HEK293 (cell line): ENCODE data around the gene NUDT16L1.

ENCODE experiments used
- CTCF ChIA-PET: fragments of 350-600 bp; formaldehyde crosslinking; extraction: SDS; loops from one replicate; lab custom pipeline; 2021; ENCODE audit warnings: antibody characterized with exemption; lab: Yijun Ruan, JAX
- POLR2A ChIA-PET: fragments of 300-600 bp; formaldehyde crosslinking; extraction: SDS; loops from one replicate; lab custom pipeline; 2020; ENCODE audit warnings: antibody characterized with exemption, inconsistent platforms; lab: Yijun Ruan, JAX
- H3K27ac ChIP-seq: fragments of 200-500 bp; sonication (Bioruptor generic); 2 replicates; pipeline ENCODE4 v1.5.1; 2014; ENCODE audit warnings: low read depth, low read length, control low read depth, inconsistent platforms; ENCODE audit errors: extremely low read depth
- H3K36me3 ChIP-seq, 2 experiments: fragments of 200-500 bp in 1 of 2; sonication (Bioruptor generic) in 1 of 2; 1 replicate in 1 of 2; 2 replicates in 1 of 2; pipeline ENCODE4 v1.5.1; 2014 to 2017; ENCODE audit warnings: inconsistent platforms in 2 of 2, low read length in 2 of 2; ENCODE audit not compliant: control insufficient read depth in 2 of 2, insufficient read depth in 1 of 2
- H3K4me1 ChIP-seq: fragments of 200-500 bp; sonication (Bioruptor generic); 2 replicates; pipeline ENCODE4 v1.5.1; 2014; ENCODE audit warnings: mild to moderate bottlenecking, low read length, inconsistent platforms; ENCODE audit not compliant: control insufficient read depth, insufficient read depth
- H3K4me3 ChIP-seq: 2 replicates; pipeline ENCODE4 v1.5.1; 2011; ENCODE audit warnings: low read depth, mild to moderate bottlenecking, control low read depth, low read length, moderate library complexity
- H3K9me3 ChIP-seq: fragments of 200-500 bp; sonication (Bioruptor generic); 2 replicates; pipeline ENCODE4 v1.5.1; 2014; ENCODE audit warnings: low read depth, low read length, inconsistent platforms; ENCODE audit not compliant: control insufficient read depth, insufficient read depth
- GLI4 ChIP-seq: fragments of 450-650 bp; formaldehyde crosslinking; IDR thresholded peaks from 2 replicates; pipeline ENCODE4 v1.5.1; 2016; ENCODE audit warnings: missing biosample characterization, missing genetic modification characterization
- IKZF3 ChIP-seq: fragments of 450-650 bp; IDR thresholded peaks from 2 replicates; pipeline ENCODE4 v1.5.0; 2018; ENCODE audit warnings: missing biosample characterization, mild to moderate bottlenecking, missing genetic modification characterization, moderate library complexity
- MYNN ChIP-seq: fragments of 450-650 bp; formaldehyde crosslinking; IDR thresholded peaks from 2 replicates; pipeline ENCODE4 v1.5.1; 2016; ENCODE audit warnings: missing biosample characterization, missing genetic modification characterization, borderline replicate concordance
- SETDB1 ChIP-seq: IDR thresholded peaks from one replicate; pipeline ENCODE4 v1.6.1; 2017; ENCODE audit warnings: mild to moderate bottlenecking, low read length, moderate library complexity, mixed read lengths; ENCODE audit not compliant: insufficient read length
- ZBTB20 ChIP-seq: fragments of 450-650 bp; formaldehyde crosslinking; IDR thresholded peaks from 2 replicates; pipeline ENCODE4 v1.5.1; 2016; ENCODE audit warnings: missing biosample characterization, missing genetic modification characterization
- ZBTB21 ChIP-seq: fragments of 450-650 bp; formaldehyde crosslinking; IDR thresholded peaks from 2 replicates; pipeline ENCODE4 v1.5.1; 2017; ENCODE audit warnings: missing biosample characterization, missing genetic modification characterization
- ZFHX2 ChIP-seq: fragments of 450-650 bp; formaldehyde crosslinking; conservative IDR thresholded peaks from 2 replicates; pipeline ENCODE4 v1.5.1; 2016; ENCODE audit warnings: missing biosample characterization, missing genetic modification characterization
- ZNF157 ChIP-seq: fragments of 450-650 bp; formaldehyde crosslinking; IDR thresholded peaks from 2 replicates; pipeline ENCODE4 v1.5.1; 2016; ENCODE audit warnings: missing biosample characterization, missing genetic modification characterization
- ZNF335 ChIP-seq: fragments of 450-650 bp; formaldehyde crosslinking; conservative IDR thresholded peaks from 2 replicates; pipeline ENCODE4 v1.5.1; 2016; ENCODE audit warnings: missing biosample characterization, missing genetic modification characterization
- ZNF629 ChIP-seq: fragments of 450-650 bp; formaldehyde crosslinking; IDR thresholded peaks from 2 replicates; pipeline ENCODE4 v1.5.1; 2017; ENCODE audit warnings: missing biosample characterization, missing genetic modification characterization
- ZNF658 ChIP-seq: fragments of 450-650 bp; formaldehyde crosslinking; IDR thresholded peaks from 2 replicates; pipeline ENCODE4; 2016; ENCODE audit warnings: missing biosample characterization, missing genetic modification characterization
- ZNF791 ChIP-seq: fragments of 450-650 bp; formaldehyde crosslinking; IDR thresholded peaks from 2 replicates; pipeline ENCODE4 v1.5.1; 2016; ENCODE audit warnings: missing biosample characterization, missing genetic modification characterization
- TF ChIP-seq, protein P1 (sequence below): fragments of 450-650 bp; formaldehyde crosslinking; IDR thresholded peaks from 2 replicates; pipeline ENCODE4 v1.5.1; 2016; ENCODE audit warnings: missing biosample characterization, missing genetic modification characterization
- TF ChIP-seq, protein P2 (sequence below): fragments of 450-650 bp; formaldehyde crosslinking; IDR thresholded peaks from 2 replicates; pipeline ENCODE4 v1.5.1; 2016; ENCODE audit warnings: missing biosample characterization, missing genetic modification characterization
- TF ChIP-seq, protein P3 (sequence below): fragments of 450-650 bp; formaldehyde crosslinking; IDR thresholded peaks from 2 replicates; pipeline ENCODE4 v1.5.1; 2016; ENCODE audit warnings: missing biosample characterization, missing genetic modification characterization
- TF ChIP-seq, protein P4 (sequence below): fragments of 450-650 bp; formaldehyde crosslinking; IDR thresholded peaks from 2 replicates; pipeline ENCODE4 v1.5.1; 2016; ENCODE audit warnings: missing biosample characterization, missing genetic modification characterization
- TF ChIP-seq, protein P5 (sequence below): fragments of 450-650 bp; formaldehyde crosslinking; IDR thresholded peaks from 2 replicates; pipeline ENCODE4 v1.5.1; 2016; ENCODE audit warnings: missing biosample characterization, missing genetic modification characterization

The NUDT16L1 gene

DNA sequence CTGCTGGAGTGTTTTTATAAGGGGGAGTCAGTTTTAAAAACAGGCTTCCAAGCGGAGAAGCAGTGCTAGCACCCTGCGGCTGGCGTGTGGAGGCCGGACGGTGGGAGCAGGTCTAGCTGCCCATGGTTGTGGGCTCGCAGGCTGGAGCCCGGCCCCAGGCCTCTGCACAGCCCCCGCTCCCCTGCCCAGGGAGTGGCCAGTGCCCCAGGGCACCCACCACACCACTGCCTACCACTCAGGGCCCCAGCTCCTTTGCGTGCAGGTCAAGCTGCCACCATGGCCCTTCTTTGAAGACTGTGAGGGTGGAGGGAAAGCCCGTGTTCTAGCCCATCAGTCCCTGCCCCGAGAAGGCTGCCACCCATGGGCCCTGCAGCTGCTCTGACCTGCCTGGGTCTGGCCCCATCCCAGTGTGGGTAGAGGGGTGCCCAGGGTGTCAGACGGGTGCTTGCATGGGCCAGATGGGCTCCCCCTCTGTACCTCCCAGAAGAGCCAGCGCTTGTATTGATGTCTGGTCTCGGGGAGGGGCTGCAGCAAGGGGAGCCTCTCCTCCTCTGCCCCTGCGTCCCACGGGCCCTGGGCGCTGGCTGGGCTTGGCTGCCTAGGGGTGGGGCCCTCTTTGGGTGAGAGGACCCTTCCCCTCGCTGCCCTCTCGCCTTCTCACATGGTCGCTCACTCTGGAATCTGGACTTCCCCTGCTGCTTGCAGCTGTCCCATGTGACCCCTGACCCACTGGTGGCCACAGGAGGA is 1.5 kb upstream of the NUDT16L1 start:
- H3K36me3 ChIP-seq, result peaks cover 0 to 45% of the 10 kb centered on the region in 2 experiments; a peak in 1 of 3 replicates
- H3K9me3 ChIP-seq, result no peaks in the 10 kb centered on the region
- no peak for TF ChIP-seq MYNN
- TF ChIP-seq, protein P1, sequence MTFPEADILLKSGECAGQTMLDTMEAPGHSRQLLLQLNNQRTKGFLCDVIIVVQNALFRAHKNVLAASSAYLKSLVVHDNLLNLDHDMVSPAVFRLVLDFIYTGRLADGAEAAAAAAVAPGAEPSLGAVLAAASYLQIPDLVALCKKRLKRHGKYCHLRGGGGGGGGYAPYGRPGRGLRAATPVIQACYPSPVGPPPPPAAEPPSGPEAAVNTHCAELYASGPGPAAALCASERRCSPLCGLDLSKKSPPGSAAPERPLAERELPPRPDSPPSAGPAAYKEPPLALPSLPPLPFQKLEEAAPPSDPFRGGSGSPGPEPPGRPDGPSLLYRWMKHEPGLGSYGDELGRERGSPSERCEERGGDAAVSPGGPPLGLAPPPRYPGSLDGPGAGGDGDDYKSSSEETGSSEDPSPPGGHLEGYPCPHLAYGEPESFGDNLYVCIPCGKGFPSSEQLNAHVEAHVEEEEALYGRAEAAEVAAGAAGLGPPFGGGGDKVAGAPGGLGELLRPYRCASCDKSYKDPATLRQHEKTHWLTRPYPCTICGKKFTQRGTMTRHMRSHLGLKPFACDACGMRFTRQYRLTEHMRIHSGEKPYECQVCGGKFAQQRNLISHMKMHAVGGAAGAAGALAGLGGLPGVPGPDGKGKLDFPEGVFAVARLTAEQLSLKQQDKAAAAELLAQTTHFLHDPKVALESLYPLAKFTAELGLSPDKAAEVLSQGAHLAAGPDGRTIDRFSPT, result 0 out of 2 replicates have a peak, but pooled peaks have one; percentile 13
- ChIA-PET CTCF (interaction anchor here (1.1 to 1.3 kb wide), 2 partner anchors 20 to 40 kb away, joined by 3 to 4 read pairs; no protein-coding TSS in a partner anchor), POLR2A (interaction anchor here (1.5 to 2.2 kb wide), 2 partner anchors 43 to 111 kb away, joined by 4 to 8 read pairs; partner anchors contain the start of genes ANKS3, DNAAF8 and ROGDI)
- peaks cover 4% of the 10 kb centered on the region; the same call in 1 of the 2 replicates for H3K4me1 ChIP-seq
- H3K27ac ChIP-seq, result no peak overlapping the region
- no peak overlapping the region for H3K4me3 ChIP-seq

DNA sequence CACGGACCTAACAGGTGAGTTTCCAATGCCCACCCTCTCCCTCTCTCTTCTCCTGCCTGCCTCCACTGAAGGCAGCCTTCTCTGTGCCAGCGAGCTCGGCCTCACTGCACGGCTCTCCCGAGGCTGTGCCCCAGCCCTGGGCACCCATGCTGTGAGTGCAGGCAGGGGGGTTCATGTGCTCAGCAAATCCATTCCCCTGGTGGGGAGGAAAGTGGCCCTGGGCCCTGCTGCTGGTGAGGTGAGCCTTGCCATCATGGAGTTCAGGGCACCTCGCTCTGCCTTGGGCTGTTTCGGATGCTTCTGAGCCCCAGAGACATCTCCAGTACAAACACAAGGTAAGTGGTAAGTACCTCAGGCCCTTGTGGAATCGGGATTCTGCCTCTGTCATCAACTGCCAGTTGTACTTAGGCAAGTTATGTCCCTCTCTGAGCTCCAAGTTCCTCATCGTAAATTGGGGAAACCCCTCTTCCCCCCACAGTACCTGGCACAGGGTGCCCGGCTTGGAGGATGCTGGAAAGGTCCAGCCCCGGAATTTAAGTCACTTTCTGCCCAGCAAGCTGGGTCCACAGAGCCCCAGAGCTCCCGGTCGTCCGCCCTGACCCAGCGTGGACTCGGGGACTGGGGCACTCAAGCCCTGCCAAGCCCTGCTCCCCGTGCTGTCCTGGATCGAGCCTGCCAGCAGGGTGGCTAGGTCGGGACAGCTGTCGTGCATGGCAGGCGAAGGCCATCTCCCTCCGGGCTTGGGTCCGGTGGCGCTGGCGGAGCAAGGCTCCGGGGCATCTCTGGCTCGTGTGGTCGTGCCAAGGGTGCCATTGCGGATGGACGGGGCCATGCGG is 684 bp upstream of the NUDT16L1 start:
- POLR2A ChIA-PET, result interaction anchor here (0.6 to 2.2 kb wide), 7 partner anchors 18 to 652 kb away, joined by 3 to 8 read pairs (median 4); partner anchors contain the start of genes ANKS3, DNAAF8 and ROGDI
- H3K4me1 ChIP-seq, result peaks cover 4% of the 10 kb centered on the region; the same call in 1 of the 2 replicates
- H3K36me3 ChIP-seq, result peaks cover 0 to 48% of the 10 kb centered on the region in 2 experiments; a peak in 1 of 3 replicates
- CTCF ChIA-PET, result interaction anchor here (1.1 to 1.3 kb wide), 2 partner anchors 21 to 41 kb away, joined by 3 to 4 read pairs; no protein-coding TSS in a partner anchor
- no peak overlapping the region; the same call in 1 of the 2 replicates for H3K27ac ChIP-seq
- H3K4me3 ChIP-seq, result peak overlapping the region; percentile 44
- H3K9me3 ChIP-seq, result no peaks in the 10 kb centered on the region
- TF ChIP-seq, protein P2, sequence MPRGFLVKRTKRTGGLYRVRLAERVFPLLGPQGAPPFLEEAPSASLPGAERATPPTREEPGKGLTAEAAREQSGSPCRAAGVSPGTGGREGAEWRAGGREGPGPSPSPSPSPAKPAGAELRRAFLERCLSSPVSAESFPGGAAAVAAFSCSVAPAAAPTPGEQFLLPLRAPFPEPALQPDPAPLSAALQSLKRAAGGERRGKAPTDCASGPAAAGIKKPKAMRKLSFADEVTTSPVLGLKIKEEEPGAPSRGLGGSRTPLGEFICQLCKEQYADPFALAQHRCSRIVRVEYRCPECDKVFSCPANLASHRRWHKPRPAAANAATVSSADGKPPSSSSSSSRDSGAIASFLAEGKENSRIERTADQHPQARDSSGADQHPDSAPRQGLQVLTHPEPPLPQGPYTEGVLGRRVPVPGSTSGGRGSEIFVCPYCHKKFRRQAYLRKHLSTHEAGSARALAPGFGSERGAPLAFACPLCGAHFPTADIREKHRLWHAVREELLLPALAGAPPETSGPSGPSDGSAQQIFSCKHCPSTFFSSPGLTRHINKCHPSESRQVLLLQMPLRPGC (tag by site-specific recombination), result no peak
- TF ChIP-seq ZNF157, result no peak
- no peak for TF ChIP-seq MYNN
- no peak for TF ChIP-seq GLI4
- 0 out of 2 replicates have a peak, but pooled peaks have one; percentile 7 for TF ChIP-seq ZNF629 (tag by site-specific recombination)
- peak; percentile 73; the same call in 1 of the 2 replicates for TF ChIP-seq ZNF335 (tag by site-specific recombination)
- TF ChIP-seq IKZF3 (tag by site-specific recombination), result no peak
- TF ChIP-seq ZNF658 (tag by site-specific recombination), result no peak
- TF ChIP-seq, protein P3, sequence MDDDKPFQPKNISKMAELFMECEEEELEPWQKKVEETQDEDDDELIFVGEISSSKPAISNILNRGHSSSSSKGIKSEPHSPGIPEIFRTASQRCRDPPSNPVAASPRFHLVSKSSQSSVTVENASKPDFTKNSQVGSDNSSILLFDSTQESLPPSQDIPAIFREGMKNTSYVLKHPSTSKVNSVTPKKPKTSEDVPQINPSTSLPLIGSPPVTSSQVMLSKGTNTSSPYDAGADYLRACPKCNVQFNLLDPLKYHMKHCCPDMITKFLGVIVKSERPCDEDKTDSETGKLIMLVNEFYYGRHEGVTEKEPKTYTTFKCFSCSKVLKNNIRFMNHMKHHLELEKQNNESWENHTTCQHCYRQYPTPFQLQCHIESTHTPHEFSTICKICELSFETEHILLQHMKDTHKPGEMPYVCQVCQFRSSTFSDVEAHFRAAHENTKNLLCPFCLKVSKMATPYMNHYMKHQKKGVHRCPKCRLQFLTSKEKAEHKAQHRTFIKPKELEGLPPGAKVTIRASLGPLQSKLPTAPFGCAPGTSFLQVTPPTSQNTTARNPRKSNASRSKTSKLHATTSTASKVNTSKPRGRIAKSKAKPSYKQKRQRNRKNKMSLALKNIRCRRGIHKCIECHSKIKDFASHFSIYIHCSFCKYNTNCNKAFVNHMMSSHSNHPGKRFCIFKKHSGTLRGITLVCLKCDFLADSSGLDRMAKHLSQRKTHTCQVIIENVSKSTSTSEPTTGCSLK (tag by site-specific recombination), result no peak
- TF ChIP-seq, protein P4, sequence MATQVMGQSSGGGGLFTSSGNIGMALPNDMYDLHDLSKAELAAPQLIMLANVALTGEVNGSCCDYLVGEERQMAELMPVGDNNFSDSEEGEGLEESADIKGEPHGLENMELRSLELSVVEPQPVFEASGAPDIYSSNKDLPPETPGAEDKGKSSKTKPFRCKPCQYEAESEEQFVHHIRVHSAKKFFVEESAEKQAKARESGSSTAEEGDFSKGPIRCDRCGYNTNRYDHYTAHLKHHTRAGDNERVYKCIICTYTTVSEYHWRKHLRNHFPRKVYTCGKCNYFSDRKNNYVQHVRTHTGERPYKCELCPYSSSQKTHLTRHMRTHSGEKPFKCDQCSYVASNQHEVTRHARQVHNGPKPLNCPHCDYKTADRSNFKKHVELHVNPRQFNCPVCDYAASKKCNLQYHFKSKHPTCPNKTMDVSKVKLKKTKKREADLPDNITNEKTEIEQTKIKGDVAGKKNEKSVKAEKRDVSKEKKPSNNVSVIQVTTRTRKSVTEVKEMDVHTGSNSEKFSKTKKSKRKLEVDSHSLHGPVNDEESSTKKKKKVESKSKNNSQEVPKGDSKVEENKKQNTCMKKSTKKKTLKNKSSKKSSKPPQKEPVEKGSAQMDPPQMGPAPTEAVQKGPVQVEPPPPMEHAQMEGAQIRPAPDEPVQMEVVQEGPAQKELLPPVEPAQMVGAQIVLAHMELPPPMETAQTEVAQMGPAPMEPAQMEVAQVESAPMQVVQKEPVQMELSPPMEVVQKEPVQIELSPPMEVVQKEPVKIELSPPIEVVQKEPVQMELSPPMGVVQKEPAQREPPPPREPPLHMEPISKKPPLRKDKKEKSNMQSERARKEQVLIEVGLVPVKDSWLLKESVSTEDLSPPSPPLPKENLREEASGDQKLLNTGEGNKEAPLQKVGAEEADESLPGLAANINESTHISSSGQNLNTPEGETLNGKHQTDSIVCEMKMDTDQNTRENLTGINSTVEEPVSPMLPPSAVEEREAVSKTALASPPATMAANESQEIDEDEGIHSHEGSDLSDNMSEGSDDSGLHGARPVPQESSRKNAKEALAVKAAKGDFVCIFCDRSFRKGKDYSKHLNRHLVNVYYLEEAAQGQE (tag by site-specific recombination), result no peak
- peak; percentile 51; the same call in 1 of the 2 replicates for TF ChIP-seq ZBTB20 (tag by site-specific recombination)
- TF ChIP-seq, protein P5, sequence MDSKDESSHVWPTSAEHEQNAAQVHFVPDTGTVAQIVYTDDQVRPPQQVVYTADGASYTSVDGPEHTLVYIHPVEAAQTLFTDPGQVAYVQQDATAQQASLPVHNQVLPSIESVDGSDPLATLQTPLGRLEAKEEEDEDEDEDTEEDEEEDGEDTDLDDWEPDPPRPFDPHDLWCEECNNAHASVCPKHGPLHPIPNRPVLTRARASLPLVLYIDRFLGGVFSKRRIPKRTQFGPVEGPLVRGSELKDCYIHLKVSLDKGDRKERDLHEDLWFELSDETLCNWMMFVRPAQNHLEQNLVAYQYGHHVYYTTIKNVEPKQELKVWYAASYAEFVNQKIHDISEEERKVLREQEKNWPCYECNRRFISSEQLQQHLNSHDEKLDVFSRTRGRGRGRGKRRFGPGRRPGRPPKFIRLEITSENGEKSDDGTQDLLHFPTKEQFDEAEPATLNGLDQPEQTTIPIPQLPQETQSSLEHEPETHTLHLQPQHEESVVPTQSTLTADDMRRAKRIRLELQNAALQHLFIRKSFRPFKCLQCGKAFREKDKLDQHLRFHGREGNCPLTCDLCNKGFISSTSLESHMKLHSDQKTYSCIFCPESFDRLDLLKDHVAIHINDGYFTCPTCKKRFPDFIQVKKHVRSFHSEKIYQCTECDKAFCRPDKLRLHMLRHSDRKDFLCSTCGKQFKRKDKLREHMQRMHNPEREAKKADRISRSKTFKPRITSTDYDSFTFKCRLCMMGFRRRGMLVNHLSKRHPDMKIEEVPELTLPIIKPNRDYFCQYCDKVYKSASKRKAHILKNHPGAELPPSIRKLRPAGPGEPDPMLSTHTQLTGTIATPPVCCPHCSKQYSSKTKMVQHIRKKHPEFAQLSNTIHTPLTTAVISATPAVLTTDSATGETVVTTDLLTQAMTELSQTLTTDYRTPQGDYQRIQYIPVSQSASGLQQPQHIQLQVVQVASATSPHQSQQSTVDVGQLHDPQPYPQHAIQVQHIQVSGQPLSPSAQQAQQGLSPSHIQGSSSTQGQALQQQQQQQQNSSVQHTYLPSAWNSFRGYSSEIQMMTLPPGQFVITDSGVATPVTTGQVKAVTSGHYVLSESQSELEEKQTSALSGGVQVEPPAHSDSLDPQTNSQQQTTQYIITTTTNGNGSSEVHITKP, result no peak
- TF ChIP-seq ZNF791, result no peak
- no peak for TF ChIP-seq SETDB1
- TF ChIP-seq ZBTB21 (tag by site-specific recombination), result no peak
- TF ChIP-seq ZFHX2 (tag by site-specific recombination), result no peak
